HT1080 (cell line): ENCODE measurements around the gene SLCO2A1. TPM values are rescaled to one million over a fixed set of nuclear protein-coding genes. Genes with fewer than 3 reads are reported as not detected.

Source experiments
- DNase-seq: peaks from one replicate; pipeline ENCODE4 v3.0.0-alpha.2; 2015; ENCODE audit warnings: low read depth
- total RNA-seq: library from RNA; depleted of rRNA; stranded (reverse); fragments of >200 nt; shearing (Covaris generic); gene quantifications from 2 replicates; pipeline ENCODE4 v1.2.3, GENCODE V29; 2014

SLCO2A1 gene
- total RNA-seq, 1 experiment from 2014 or later = 0.02 TPM

DNA sequence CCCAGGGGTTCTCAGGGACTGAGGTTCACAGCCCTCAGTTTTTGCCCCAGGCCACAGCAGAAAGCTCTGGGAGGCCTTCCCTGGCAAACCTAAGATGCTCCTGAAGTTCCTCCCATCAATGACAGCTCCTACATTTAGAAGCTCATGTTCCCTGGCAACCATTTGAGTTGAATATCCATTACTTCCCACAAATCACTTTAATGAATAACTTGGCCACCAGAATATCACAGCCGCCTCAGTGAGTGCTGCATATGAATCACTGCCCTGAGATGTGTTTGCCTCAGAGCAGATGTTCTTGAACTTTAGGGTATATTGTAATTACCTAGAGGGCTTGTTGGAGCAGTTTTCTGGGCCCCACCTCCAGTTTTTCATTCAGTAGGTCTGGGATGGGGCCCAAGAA lies 27.4 kb downstream of the SLCO2A1 start:
- DNase-seq = peak; percentile 34

DNA sequence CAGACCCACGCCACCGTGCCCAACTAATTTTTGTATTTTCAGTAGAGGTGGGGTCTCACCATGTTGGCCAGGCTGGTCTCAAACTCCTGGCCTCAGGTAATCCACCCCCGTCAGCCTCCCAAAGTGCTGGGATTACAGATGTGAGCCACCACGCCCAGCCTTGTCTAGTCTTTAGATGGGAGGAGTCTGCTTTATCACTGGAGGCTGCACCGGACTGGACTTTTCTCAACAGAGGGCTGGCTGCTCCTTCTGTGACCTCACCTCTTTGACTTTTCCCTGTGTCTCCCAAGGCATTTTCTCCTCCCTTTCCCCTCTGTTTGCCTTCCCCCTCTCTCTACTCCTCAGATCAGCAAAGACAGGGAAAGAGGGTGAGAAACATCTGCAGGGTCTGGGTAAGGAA lies 28.5 kb downstream of the SLCO2A1 start:
- DNase-seq = no peak

DNA sequence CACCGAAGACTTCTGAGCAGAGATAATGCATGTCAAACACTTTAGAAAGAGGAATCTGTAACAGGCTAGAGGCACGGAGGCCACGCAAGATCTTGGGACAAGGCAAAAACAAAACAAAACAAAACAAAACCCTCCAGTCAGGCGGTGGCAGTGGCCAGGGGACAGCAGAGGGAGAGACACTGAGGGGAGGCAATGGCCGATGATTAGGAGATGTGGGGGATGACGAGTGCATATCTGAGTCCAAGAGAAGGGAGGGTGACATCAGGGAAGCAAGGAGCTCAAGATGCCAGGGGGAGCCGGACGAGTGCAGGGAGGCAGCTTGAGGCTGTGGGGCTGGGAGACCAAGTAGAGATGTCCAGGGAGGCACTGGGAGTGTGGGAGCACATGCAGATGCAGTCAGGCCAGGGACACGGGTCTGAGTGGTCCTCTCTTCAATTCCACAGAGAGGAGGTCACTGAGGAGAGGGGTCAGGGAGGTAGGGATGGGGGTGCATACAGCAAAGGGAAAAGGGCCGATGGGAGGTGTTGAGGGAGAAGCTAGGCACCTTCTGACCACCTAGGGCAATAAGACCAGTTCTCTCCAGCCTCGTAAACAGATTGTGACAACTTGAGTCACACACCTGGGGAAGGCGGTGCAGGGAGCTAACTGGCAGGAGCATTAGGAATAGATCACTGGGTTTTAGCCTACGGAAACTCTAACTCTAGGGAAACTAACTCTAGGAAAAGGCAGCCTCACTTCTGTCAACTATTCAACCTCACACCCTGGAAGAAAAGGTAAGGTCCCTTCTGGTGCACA lies 29.6 kb downstream of the SLCO2A1 start:
- DNase-seq = no peak

DNA sequence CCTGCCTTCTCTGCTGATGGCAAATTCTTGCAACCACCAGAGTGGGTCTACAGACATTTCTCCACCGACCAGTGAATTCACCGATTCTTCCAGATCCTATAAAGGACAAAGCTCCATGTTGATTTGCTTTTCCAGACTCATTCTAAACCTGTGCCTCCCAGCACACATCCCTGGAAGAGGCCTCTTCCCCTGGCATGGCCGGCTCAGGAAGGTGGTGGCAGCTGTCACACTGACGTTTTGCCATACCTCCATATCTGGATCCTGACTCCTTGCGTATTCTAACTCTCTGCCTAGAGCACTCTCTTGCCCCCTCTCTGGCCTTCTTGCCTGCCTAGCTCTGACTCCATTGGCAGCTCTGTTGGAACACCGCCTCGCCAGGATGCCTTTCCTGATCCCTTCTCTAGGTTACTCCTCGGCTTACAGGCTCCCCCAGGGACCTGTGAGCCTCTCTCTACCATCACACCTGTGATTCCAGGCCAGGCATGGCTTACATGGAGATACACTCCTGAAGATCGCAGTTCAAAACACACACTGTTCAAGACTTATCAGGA lies 31.0 kb downstream of the SLCO2A1 start:
- DNase-seq = no peak

DNA sequence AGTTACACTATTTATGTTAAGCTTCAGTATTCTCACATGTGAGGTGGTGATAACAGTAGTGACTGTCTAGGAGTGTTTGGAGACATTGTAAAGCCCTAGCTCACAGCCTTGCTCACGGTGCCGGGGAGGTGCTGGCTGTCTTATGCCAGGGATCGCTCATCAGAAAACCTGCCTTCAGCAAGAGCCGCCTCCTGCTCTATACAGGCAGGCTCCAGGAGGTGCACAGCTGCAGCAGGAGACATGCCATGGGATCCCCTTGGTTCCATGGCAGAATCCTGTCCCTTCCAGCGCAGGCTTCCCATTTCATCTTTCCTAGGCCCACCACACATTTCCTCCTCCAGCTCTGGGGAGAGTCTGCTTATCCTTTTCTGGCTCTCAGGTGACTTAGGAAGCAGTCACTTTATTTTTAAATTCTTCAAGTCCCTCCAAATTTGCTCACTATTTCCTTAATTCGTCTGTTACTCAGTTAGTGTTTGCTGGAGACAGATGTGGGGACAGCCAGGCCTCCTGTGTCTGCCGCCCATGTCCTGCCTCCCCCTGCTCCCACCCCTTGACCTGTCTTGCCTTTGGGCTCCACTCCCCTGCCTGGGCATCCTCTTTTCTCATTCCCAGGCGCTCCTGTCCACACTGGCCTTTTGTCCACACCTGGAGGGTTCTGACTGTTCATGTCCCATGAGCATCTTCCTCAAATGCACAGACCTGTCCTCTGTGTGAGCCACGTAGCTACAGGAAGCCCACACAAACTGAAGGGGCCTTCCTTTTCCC lies 31.7 kb downstream of the SLCO2A1 start:
- DNase-seq = no peak

DNA sequence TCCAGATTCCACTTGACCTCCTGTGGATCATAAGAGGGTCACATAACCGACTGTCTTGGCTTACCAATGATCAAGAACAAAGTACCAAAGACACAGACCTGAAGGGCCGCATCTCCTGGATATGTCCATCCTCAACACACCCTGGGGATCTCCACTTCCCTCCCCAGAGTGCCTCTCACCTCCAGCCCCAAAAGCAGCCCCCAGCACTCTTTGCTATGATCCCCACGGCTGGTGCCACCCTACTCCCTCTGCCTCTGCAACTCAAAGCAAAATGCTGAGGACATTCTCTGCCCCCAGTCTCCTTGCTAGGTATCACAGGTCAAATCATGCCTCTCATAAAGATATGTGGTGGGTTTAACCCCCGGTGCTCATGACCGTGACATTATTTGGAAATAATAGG lies 32.7 kb downstream of the SLCO2A1 start:
- no peak for DNase-seq

DNA sequence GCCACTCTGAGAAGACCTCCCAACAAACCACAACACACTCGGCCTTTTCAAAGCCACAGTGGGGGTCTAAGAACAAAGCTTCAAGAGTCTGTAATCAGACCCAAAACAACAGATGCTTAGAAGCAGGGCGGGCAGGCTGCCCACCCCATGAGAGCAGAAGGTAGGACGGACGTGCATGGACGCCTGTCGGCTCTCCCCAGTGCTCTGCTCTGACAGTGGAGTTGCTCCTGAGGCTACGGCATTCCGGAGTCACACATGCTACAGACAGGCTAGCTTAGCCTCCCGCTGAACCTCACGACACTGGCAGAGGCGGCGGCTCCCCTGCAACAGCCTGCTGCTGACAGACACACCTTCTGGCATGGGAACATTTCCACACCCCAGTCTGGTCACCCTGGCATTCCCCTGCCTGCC lies 33.5 kb downstream of the SLCO2A1 start:
- no peak for DNase-seq

DNA sequence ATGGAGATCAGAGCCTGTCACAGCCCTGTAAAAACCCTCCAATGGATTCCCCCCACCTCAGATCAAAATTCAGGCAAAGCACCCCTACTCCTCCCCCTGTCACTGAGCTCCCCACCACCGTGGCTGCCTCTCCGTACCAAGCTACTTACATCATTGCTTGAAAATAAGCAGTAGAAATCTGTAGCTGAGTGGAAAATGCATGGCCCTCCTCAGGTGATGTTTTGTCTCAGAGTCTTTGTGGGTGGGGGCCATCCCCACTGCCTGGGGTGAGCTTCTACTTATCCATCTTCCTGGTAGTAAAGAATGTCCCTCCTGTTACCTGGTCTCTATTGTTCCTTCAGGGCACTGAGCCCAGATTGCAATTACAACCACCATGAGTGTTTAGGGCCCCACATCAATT lies 34.5 kb downstream of the SLCO2A1 start:
- DNase-seq = no peak

DNA sequence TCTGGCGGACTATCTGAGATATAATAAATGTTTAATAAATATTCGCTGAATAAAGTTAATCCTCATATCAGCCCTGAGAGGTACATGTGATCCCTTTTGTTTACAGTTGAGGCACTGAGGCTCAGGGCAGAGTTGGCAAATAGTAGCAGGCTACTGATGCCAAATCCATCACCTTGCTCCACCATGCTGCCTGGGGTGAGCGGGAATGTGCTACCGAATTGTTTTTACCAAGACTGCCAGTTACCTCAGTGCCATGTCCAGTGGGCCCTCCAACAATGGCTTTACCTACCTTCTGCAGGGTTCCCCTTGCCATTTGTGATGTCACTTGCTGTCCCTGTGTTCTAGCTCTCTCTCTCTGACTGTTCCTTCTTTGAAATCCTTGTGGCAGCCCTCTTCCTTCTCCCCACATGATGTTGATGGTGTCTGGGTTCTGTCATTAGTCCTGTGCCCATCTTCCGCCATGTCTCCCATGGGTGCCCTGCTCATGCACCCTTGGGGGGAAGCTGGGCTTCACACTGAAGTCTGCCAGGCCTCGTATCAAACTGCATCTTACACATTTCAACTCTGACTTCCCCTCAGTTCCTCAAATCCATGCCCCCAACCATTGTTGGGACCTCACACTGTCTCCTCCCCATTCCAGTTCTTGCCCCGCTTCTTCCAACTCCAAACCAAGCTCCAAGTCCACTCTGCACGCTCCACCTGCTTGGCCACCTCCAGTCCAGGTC lies 35.4 kb downstream of the SLCO2A1 start:
- no peak for DNase-seq

DNA sequence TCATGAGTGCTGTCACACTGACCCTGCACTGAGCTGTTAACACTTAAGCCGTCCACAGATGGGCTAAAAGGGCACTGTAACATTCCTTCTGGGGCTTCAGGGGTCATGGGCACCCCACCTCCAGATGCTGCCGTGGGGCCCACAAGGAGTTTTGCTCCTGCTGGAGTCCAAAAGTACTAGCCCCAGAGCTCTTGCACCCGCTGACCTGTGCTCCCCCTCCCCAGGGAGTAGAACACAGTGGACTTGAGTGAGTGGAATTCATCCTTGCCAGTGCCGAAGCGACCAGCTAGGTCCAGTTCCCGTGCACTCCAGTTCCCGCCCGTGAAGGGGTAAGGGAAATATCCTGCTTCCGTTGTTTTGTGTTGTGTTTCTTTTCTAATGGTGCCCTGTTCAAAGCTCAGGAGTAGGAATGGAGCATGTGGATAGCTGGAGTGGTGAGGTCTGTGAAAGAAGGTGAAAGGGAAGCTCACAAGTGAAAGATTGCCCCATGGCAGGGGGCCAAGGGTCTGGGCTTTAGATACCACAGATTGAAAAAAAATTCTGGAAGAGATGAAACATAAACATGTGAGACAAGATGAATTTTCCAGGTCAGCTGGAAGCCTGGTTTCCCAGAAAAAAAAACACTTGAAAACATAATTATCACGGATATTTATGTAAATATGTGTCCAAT lies 36.6 kb downstream of the SLCO2A1 start:
- DNase-seq = no peak

DNA sequence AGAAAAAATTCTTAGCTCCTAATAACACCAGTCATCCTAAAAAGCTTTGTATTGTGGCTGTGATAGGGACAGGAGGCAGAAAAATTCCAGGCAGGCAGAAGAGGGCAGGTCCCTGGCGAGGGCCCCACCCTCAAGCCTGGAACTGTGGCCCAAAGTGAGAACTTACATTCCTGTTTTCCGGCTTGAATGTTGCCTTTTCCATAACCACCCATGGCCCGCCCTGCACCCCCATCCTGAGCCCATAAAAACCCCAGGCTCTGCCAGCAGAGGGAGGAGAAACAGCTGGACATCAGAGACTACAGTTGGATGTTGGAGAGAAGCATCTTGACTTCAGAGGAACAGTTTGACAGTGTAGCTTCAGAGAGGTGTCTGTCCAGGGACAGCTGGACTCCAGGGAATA lies 37.3 kb downstream of the SLCO2A1 start:
- DNase-seq = no peak

DNA sequence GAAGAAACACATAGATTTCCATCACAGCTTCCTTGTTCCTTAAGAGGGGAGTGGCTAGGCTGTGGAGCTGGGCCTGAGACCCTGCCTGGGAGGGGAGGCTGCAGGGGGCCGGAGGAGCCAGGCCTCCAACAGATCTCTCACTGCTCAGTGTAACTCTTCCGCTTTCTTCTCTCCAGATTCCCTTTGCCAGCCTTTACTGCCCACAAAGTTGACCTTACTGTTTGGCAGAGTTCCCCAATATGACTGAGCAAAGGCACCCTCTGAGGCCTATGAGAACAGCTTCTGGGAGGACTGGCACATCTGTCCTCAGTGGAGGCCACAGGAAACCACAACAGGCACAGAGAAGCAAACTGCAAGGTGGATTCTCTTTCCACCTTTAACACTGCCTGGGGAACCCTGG lies 38.1 kb downstream of the SLCO2A1 start:
- peak; percentile 56 for DNase-seq

DNA sequence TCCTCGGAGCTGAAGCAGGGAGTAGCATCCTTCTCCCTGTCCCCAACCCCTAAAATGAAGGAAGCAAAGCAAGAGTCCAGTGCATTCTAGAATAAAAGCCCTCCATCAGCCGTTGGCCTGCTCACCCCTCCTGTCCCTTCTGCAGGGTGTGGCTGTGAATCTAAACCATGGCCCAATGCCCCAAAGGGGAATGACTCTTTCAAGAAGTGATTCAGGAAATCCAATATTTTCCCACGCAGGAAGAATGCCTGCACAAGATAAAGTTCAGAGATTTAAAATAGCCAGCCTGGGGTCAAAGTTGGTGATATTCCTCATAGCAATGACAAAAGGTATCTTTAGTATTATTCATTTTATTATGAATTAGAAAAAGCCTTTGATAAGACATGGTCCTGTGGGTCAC lies 38.5 kb downstream of the SLCO2A1 start:
- no peak for DNase-seq

DNA sequence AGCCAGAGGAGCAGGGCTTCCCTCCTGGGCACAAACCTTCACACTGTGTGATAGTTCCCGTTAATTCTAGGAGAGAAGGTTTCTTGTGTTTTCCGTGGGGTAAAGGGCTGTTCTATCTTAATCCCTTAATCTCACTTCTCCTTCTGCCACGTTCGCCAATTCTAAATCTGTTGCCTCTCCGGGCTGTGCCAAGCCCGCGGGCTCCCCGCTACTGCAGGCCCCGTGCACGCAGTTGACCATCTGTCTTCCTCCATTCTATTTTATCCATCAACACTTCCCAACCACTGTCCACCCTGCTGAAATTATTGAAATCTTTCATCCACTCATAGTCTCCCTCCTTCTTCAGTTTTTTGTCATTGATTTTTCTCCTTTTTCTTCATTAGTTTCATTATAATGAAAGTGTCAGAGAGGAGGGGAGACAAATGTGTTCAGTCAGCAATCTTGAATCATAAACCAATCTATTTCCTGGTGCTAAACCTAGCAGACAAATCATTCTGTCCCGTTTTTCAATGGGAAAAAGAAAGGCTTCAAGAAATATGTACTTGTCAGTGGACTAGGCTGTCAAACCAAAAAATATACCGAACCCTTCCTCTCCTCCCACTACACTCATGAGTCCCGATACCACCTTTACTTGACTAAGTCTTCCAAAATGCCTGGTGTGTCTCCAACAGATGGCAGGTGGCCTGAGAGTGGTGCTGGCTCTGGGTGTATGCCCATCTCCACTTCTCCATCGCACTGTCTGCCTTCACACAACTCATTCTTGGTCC lies 39.6 kb downstream of the SLCO2A1 start:
- no peak for DNase-seq

DNA sequence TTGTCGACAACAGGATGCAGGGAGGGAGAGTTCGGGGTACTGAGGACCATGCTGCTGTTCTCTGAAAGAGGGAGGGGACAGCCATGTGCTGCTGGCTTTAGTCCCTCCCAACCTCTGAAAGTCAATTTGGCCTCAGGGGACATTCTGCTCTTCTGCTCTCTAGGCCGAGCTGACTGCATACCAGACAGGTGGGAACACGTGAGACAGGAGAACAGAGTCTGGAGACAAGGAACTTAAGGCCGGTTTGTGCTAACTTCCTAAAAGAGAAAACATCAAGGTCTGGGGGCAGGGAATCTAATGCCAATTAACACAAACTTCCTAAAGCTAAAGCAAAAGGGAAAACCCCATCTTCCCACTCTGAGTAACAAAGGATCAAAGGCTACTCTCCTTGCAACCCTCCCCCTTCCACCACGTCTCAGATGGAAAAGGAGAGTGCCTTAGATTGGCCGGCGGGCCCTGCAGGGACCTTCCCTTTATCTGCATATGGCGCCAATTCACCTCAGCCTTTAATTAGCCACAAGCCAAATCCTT lies 41.0 kb downstream of the SLCO2A1 start:
- no peak for DNase-seq

DNA sequence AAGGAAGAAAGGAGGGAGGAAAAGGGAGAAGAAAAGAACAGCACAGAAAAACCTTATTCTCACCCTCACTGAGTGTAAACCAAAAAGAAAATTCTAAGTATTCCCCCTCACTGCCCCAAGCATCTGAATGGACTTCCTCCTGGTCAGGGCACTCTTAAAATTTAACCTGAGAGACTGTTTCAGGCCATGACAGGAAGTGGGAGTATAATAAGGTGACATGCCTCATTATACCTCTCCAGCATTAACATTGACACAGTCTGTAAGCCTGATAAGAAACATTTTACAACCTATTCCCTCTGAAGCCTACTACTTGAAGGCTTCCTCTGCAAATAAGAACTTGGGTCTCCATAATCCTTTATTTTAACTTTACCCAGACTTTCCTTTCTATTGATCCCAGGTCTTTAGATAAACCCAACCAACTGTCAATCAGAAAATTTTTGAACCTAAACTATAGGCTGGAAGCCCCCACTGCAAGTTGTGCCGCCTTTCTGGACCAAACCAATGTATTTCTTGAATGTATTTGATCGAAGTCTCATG lies 41.7 kb downstream of the SLCO2A1 start:
- no peak for DNase-seq

DNA sequence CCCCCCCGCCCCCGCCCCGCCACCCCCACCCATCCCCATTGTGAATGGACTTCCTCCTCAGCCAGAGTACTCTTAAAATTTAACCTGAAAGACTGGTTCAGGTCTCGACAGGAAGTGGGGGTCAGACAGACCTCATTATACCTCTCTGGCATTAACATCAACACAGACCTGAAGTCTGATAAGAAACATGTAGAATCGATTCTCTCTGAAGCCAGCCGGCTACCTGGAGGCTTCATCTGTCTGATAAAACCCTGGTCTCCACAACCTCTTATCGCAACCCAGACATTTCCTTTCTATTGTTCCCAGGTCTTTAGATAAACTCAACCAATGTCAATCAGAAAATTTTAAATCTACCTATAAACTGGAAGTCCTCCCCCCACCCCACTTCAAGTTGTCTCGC lies 42.6 kb downstream of the SLCO2A1 start:
- DNase-seq = no peak

DNA sequence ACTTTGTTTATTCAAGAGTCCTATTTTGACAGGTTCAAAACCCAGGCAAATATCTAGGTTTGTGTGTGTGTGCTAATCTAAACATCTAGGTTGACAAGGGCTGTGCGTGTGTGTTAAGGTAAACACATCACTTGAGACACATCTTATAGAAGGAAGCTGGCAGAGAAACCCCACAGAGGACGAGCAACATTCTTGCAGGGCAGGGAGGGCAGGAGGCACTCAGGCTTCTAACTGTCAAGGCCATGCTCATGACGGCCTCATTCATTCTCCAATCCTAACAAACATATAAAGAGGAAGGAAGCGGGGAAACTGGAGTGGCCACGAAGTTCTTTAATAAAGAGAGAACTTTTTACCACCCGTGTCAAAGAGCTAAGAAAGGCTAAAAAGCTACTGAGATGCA lies 43.4 kb downstream of the SLCO2A1 start:
- DNase-seq = no peak

DNA sequence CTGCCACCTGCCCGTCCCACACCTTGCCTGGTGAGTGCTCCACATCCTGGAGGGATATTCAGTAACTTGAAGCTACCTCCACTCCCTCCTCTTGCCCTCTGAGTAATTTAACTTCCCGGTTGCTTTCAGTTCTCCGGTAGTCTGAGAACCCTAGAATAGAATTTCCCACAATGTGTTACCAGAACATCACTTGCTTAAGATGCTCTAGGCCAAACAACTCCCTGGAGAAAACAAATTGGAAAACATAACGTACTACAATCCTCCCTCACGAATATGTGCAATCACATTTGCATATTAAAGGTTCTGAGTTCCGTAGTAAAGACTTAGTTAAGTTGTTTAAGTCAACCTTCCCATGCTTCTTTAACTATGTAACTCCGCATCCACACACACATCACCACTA lies 44.8 kb downstream of the SLCO2A1 start:
- DNase-seq = no peak
